B cell (primary cell): Measurements from ENCODE around the gene FOXN3. TPM values are rescaled to one million over a fixed set of nuclear protein-coding genes. Genes with fewer than 3 reads are reported as not detected.

Experiments used
- ATAC-seq: fragments of 200-7000 bp; cut with Tn5 transposase; one replicate; pipeline ENCODE4 v1.10.0; 2021; ENCODE audit warnings: low read depth, mild to moderate bottlenecking, moderate number of reproducible peaks, moderate library complexity
- CTCF ChIA-PET: fragments of 350-600 bp; sonication (Branson Sonifier 250); formaldehyde crosslinking; loops from one replicate; lab custom pipeline; 2021; ENCODE audit warnings: antibody characterized with exemption, inconsistent platforms; lab: Charles Lee
- POLR2A ChIA-PET: fragments of 350-600 bp; sonication (Branson Sonifier 250); formaldehyde crosslinking; loops from one replicate; lab custom pipeline; 2021; ENCODE audit warnings: antibody characterized with exemption; lab: Charles Lee
- DNase-seq: peaks from one replicate; pipeline ENCODE4 v3.0.0; 2013
- H2AFZ ChIP-seq: 2 replicates; pipeline ENCODE4 v1.6.1; 2012; ENCODE audit warnings: mild to moderate bottlenecking, low read depth, low read length; ENCODE audit not compliant: insufficient read depth, poor library complexity, severe bottlenecking
- H3K27ac ChIP-seq, 2 donors: 1 replicate in 1 of 2; 2 replicates in 1 of 2; pipeline ENCODE4 v1.5.1; 2012 to 2013; ENCODE audit warnings: low read length in 2 of 2, mild to moderate bottlenecking in 2 of 2, moderate library complexity in 1 of 2
- H3K27me3 ChIP-seq, 4 experiments: fragments of 200-600 bp in 1 of 4; sonication (generic) in 1 of 4; replicated peaks in 1 of 4; 1 replicate in 2 of 4; 2 replicates in 2 of 4; pipeline versions ENCODE4 v1.6.1 to v1.7.0; 2013 to 2016; ENCODE audit warnings: low read length in 3 of 4, mild to moderate bottlenecking in 2 of 4, mixed read lengths in 1 of 4, moderate library complexity in 1 of 4; ENCODE audit not compliant: insufficient read depth in 4 of 4, control insufficient read depth in 3 of 4; ENCODE audit errors: control extremely low read depth in 1 of 4
- H3K36me3 ChIP-seq, 2 experiments: replicated peaks in 1 of 2; 1 replicate in 1 of 2; 2 replicates in 1 of 2; pipeline versions ENCODE4 v1.6.1 to v1.7.1; 2013; ENCODE audit warnings: low read length in 1 of 2; ENCODE audit not compliant: insufficient read depth in 2 of 2, control insufficient read depth in 1 of 2; ENCODE audit errors: control extremely low read depth in 1 of 2, extremely low read depth in 1 of 2
- H3K4me1 ChIP-seq, 2 donors: fragments of 200-600 bp in 1 of 2; sonication (generic) in 1 of 2; 1 replicate in 1 of 2; 2 replicates in 1 of 2; pipeline versions ENCODE4 v1.5.1 to v1.6.1; 2013 to 2017; ENCODE audit warnings: low read length in 2 of 2; ENCODE audit not compliant: control insufficient read depth in 2 of 2, insufficient read depth in 2 of 2
- H3K4me2 ChIP-seq: replicated peaks from 2 replicates; pipeline ENCODE3; 2012; ENCODE audit warnings: mild to moderate bottlenecking, low read depth, low read length; ENCODE audit not compliant: poor library complexity, severe bottlenecking
- H3K4me3 ChIP-seq, 5 experiments: fragments of 200-600 bp in 1 of 5; sonication (generic) in 1 of 5; 1 replicate in 3 of 5; 2 replicates in 2 of 5; pipeline versions ENCODE4 v1.5.1 to v1.7.0; 2011 to 2016; ENCODE audit warnings: low read length in 4 of 5, mild to moderate bottlenecking in 4 of 5, low read depth in 2 of 5, control low read depth in 1 of 5, moderate library complexity in 1 of 5; ENCODE audit not compliant: insufficient read depth in 1 of 5; ENCODE audit errors: control extremely low read depth in 1 of 5, extremely low read depth in 1 of 5
- H3K79me2 ChIP-seq: fragments of 200-600 bp; sonication (generic); one replicate; pipeline ENCODE4 v1.6.0; 2016; ENCODE audit warnings: low read length; ENCODE audit not compliant: control insufficient read depth, insufficient read depth
- H3K9ac ChIP-seq: fragments of 200-600 bp; sonication (generic); 2 replicates; pipeline ENCODE4 v1.6.1; 2017; ENCODE audit warnings: mild to moderate bottlenecking, low read length, moderate library complexity
- H3K9me3 ChIP-seq, 3 donors: one replicate each; pipeline versions ENCODE4 v1.6.1 to v1.7.1; 2013; ENCODE audit warnings: low read length in 2 of 3; ENCODE audit not compliant: control insufficient read depth in 2 of 3, insufficient read depth in 1 of 3; ENCODE audit errors: control extremely low read depth in 1 of 3
- H4K20me1 ChIP-seq: 2 replicates; pipeline ENCODE4 v1.6.0; 2012; ENCODE audit warnings: mild to moderate bottlenecking, low read length; ENCODE audit not compliant: insufficient read depth, control insufficient read depth, poor library complexity, severe bottlenecking
- H3K27ac Mint-ChIP-seq: one replicate; pipeline ENCODE4 v1.8.0; 2021; ENCODE audit warnings: mixed read lengths
- H3K27me3 Mint-ChIP-seq: one replicate; pipeline ENCODE4 v1.8.0; 2021; ENCODE audit warnings: mixed read lengths
- H3K4me1 Mint-ChIP-seq: one replicate; pipeline ENCODE4 v1.8.0; 2021; ENCODE audit warnings: mixed read lengths
- H3K4me3 Mint-ChIP-seq: one replicate; pipeline ENCODE4 v1.8.0; 2021; ENCODE audit warnings: mixed read lengths
- H3K9me3 Mint-ChIP-seq: one replicate; pipeline ENCODE4 v1.8.0; 2022; ENCODE audit warnings: mixed read lengths; ENCODE audit not compliant: insufficient read depth
- CTCF ChIP-seq: fragments of 200-600 bp; IDR thresholded peaks from one replicate; pipeline ENCODE4 v1.8.0; 2022; ENCODE audit warnings: antibody characterized with exemption, mild to moderate bottlenecking
- EZH2 ChIP-seq: IDR thresholded peaks from 2 replicates; pipeline ENCODE4 v1.6.1; 2012; ENCODE audit warnings: borderline replicate concordance, low read depth, mild to moderate bottlenecking, moderate library complexity, low read length; ENCODE audit not compliant: insufficient read depth, poor library complexity, severe bottlenecking
- WGBS: methylation state at CpG from one replicate; pipeline ENCODE4 v1.1.5; 2013; ENCODE audit warnings: missing lambda C conversion rate; ENCODE audit not compliant: insufficient coverage; 5-methylcytosine and 5-hydroxymethylcytosine counted together
- intact Hi-C: fragments of 100-400 bp; cut with micrococcal nuclease; formaldehyde crosslinking; loops from one replicate; pipeline ENCODE4 v1.10.0; 2022
- polyA plus RNA-seq: library from polyadenylated mRNA; depleted of rRNA; stranded (reverse); fragments of >200 nt; gene quantifications from 2 replicates; pipeline ENCODE4 v1.2.3, GENCODE V29; 2012
- total RNA-seq, 2 donors: library from RNA; stranded (reverse); fragments of 120-200 nt in 1 of 2; gene quantifications; 1 replicate in 1 of 2; 2 replicates in 1 of 2; pipeline versions ENCODE4 v1.2.3 to v1.2.4, GENCODE V29; 2013 to 2022

Gene FOXN3
- total and polyA plus RNA-seq, 2 donors (not counting 1 experiment from before 2014, with no cell fraction given), result 80.6 to 98.2 TPM

GRCh38 chr14:89357655-89358297 lies 59.3 kb downstream of the FOXN3 start:
- CTCF ChIA-PET, result interaction anchor here (1.2 kb wide), 1 partner anchor 17 kb away, joined by 3 read pairs; no protein-coding TSS in a partner anchor
- peaks cover 60% of the 10 kb centered on the region for H3K79me2 ChIP-seq
- no peak overlapping the region for H3K9ac ChIP-seq
- no peak overlapping the region for H2AFZ ChIP-seq
- H3K36me3 ChIP-seq, result no peaks in the 10 kb centered on the region
- WGBS, result 58% methylated on average over 2 of the region's 8 CpGs
- no peak for TF ChIP-seq EZH2
- TF ChIP-seq CTCF, result no peak
- H3K27ac ChIP-seq, result peak overlapping the region in 1 of 2 donors; percentile 16
- no peaks in the 10 kb centered on the region for H3K27me3 ChIP-seq
- Mint-ChIP-seq H3K27ac (peak overlapping the region; percentile 46), H3K9me3 (no peaks in the 10 kb centered on the region), H3K4me1 (peaks cover 51% of the 10 kb centered on the region), H3K27me3 (no peaks in the 10 kb centered on the region), H3K4me3 (no peak overlapping the region)
- no peak overlapping the region for H3K4me3 ChIP-seq
- H3K9me3 ChIP-seq, result peaks cover 0 to 3% (median 0%) of the 10 kb centered on the region in 3 donors
- H4K20me1 ChIP-seq, result no peaks in the 10 kb centered on the region
- ATAC-seq (no peak), DNase-seq (no peak)
- POLR2A ChIA-PET, result no interaction called here
- no peak overlapping the region for H3K4me2 ChIP-seq
- intact Hi-C loops, result no loop called here
- H3K4me1 ChIP-seq, result peaks cover 26 to 33% of the 10 kb centered on the region in 2 donors

- TF ChIP-seq EZH2 (no peak), CTCF (no peak)
- peaks cover 67% of the 10 kb centered on the region for H3K79me2 ChIP-seq
- H3K9ac ChIP-seq, result no peak overlapping the region
- peaks cover 58% of the 10 kb centered on the region for H3K4me1 Mint-ChIP-seq
- H3K27ac Mint-ChIP-seq, result peak overlapping the region; percentile 5
- DNase-seq (no peak), ATAC-seq (no peak)
- no peaks in the 10 kb centered on the region for H3K9me3 Mint-ChIP-seq
- peak overlapping the region in 1 of 2 donors; percentile 51 for H3K27ac ChIP-seq
- 54% methylated on average over 4 of the region's 5 CpGs for WGBS
- CTCF ChIA-PET, result interaction anchor here (1.2 to 1.4 kb wide), 2 partner anchors 8 to 16 kb away, joined by 3 read pairs; no protein-coding TSS in a partner anchor
- no peaks in the 10 kb centered on the region for H4K20me1 ChIP-seq
- H3K27me3 Mint-ChIP-seq, result no peaks in the 10 kb centered on the region
- no peak overlapping the region for H3K4me3 ChIP-seq
- H3K36me3 ChIP-seq, result no peaks in the 10 kb centered on the region
- H3K4me1 ChIP-seq, result peaks cover 33 to 40% of the 10 kb centered on the region in 2 donors
- H3K9me3 ChIP-seq, result peaks cover 0 to 3% (median 0%) of the 10 kb centered on the region in 3 donors
- intact Hi-C loops, result no loop called here
- H2AFZ ChIP-seq, result no peak overlapping the region
- H3K27me3 ChIP-seq, result no peaks in the 10 kb centered on the region
- no peak overlapping the region for H3K4me3 Mint-ChIP-seq
- H3K4me2 ChIP-seq, result peak overlapping the region; percentile 16
- POLR2A ChIA-PET, result interaction anchor here (0.6 kb wide), 1 partner anchor 74 kb away, joined by 8 read pairs; no protein-coding TSS in a partner anchor
Measured at GRCh38 chr14:89356927-89357326, 60.1 kb downstream of the FOXN3 start.
